CD4-positive, alpha-beta T cell treated with Interleukin-17A for 4 hours (primary cell): ENCODE measurements around the gene SLC25A10.

Experiments used
- DNase-seq: peaks from one replicate; pipeline ENCODE4 v3.0.0-alpha.2; 2020; ENCODE audit warnings: mixed read lengths

Gene SLC25A10

GRCh38 chr17:81706757-81707624 lies 5.1 kb upstream of the SLC25A10 start:
- DNase-seq = no peak

- DNase-seq = no peak
These were observed 4.1 kb upstream of the SLC25A10 start for GRCh38 chr17:81707725-81708646.

- DNase-seq = no peak
These were observed 3.3 kb upstream of the SLC25A10 start for GRCh38 chr17:81708739-81709185.

- DNase-seq = no peak
These were observed 1.4 kb upstream of the SLC25A10 start for GRCh38 chr17:81710514-81711308.

GRCh38 chr17:81712468-81713003 lies 452 bp downstream of the SLC25A10 start:
- no peak for DNase-seq

GRCh38 chr17:81713004-81713555 lies 996 bp downstream of the SLC25A10 start:
- DNase-seq = no peak

GRCh38 chr17:81713556-81714411 lies 1.7 kb downstream of the SLC25A10 start:
- DNase-seq = no peak

- no peak for DNase-seq
These were observed 2.5 kb downstream of the SLC25A10 start for GRCh38 chr17:81714412-81715106.

- no peak for DNase-seq
These were observed 3.2 kb downstream of the SLC25A10 start for GRCh38 chr17:81715107-81715871.

GRCh38 chr17:81715872-81716673 lies 4.0 kb downstream of the SLC25A10 start:
- no peak for DNase-seq

GRCh38 chr17:81716674-81716996 lies 4.6 kb downstream of the SLC25A10 start:
- no peak for DNase-seq

GRCh38 chr17:81717049-81717765 lies 5.1 kb downstream of the SLC25A10 start:
- no peak for DNase-seq

GRCh38 chr17:81717766-81718089 lies 5.6 kb downstream of the SLC25A10 start:
- no peak for DNase-seq

GRCh38 chr17:81719410-81720266 lies 7.6 kb downstream of the SLC25A10 start:
- DNase-seq = no peak

GRCh38 chr17:81720267-81721071 lies 8.4 kb downstream of the SLC25A10 start:
- no peak for DNase-seq
